Neural cell (in vitro differentiated cells): ENCODE results near the gene LYPD4. TPM values are rescaled to one million over a fixed set of nuclear protein-coding genes. Genes with fewer than 3 reads are reported as not detected.

ENCODE experiments used
- H2AFZ ChIP-seq: fragments of 200-600, 300-800 bp; sonication (generic), shearing (Covaris generic); 2 replicates; pipeline ENCODE4 v1.6.0; 2014; ENCODE audit warnings: low read depth, mild to moderate bottlenecking, antibody characterized with exemption, low read length, moderate library complexity
- H3F3A ChIP-seq: fragments of 200-600 bp; shearing (Covaris generic); 2 replicates; pipeline ENCODE4 v1.6.1; 2016; ENCODE audit warnings: mild to moderate bottlenecking, moderate library complexity, mixed read lengths, antibody characterized with exemption, low read length; ENCODE audit not compliant: insufficient read depth, poor library complexity, severe bottlenecking
- H3K27ac ChIP-seq: fragments of 200-600, 300-800 bp; sonication (generic), shearing (Covaris generic); 2 replicates; pipeline ENCODE4 v1.5.1; 2014; ENCODE audit warnings: mild to moderate bottlenecking, low read length, moderate library complexity
- H3K27me3 ChIP-seq: fragments of 300-800, 200-600 bp; sonication (generic), shearing (Covaris generic); 2 replicates; pipeline ENCODE4 v1.6.0; 2014; ENCODE audit warnings: mild to moderate bottlenecking, low read depth, low read length, moderate library complexity; ENCODE audit not compliant: insufficient read depth
- H3K36me3 ChIP-seq: fragments of 300-800, 200-600 bp; sonication (generic), shearing (Covaris generic); 2 replicates; pipeline ENCODE4 v1.5.1; 2014; ENCODE audit warnings: mild to moderate bottlenecking, antibody characterized with exemption, low read length, moderate library complexity; ENCODE audit not compliant: insufficient read depth
- H3K4me2 ChIP-seq: fragments of 300-800, 200-600 bp; sonication (generic), shearing (Covaris generic); 2 replicates; pipeline ENCODE4 v1.6.0; 2014; ENCODE audit warnings: mild to moderate bottlenecking, low read length
- H3K4me3 ChIP-seq: fragments of 300-800, 200-600 bp; sonication (generic), shearing (Covaris generic); 2 replicates; pipeline ENCODE4 v1.5.1; 2014; ENCODE audit warnings: mild to moderate bottlenecking, low read length, moderate library complexity
- H3K79me2 ChIP-seq: fragments of 200-600 bp; shearing (Covaris generic); replicated peaks from 2 replicates; pipeline ENCODE4 v1.6.0; 2014; ENCODE audit warnings: mild to moderate bottlenecking, low read length, moderate library complexity; ENCODE audit not compliant: insufficient read depth
- H3K9ac ChIP-seq: fragments of 300-800, 200-600 bp; sonication (generic), shearing (Covaris generic); 2 replicates; pipeline ENCODE4 v1.6.1; 2016; ENCODE audit warnings: mild to moderate bottlenecking, low read length, mixed read lengths
- H3K9me2 ChIP-seq: fragments of 200-600 bp; shearing (Covaris generic); 2 replicates; pipeline ENCODE4 v1.6.1; 2016; ENCODE audit warnings: mild to moderate bottlenecking, low read length, mixed read lengths; ENCODE audit not compliant: insufficient read depth
- H3K9me3 ChIP-seq: fragments of 200-600, 300-800 bp; sonication (generic), shearing (Covaris generic); 2 replicates; pipeline ENCODE4 v1.6.1; 2016; ENCODE audit warnings: mild to moderate bottlenecking, mixed run types, low read length, moderate library complexity, mixed read lengths
- H4K20me1 ChIP-seq: fragments of 200-600 bp; shearing (Covaris generic); 2 replicates; pipeline ENCODE4 v1.6.1; 2016; ENCODE audit warnings: mild to moderate bottlenecking, mixed run types; ENCODE audit not compliant: insufficient read depth
- EP300 ChIP-seq: fragments of 450-650 bp; conservative IDR thresholded peaks from 2 replicates; pipeline ENCODE4 v1.6.1; 2014; ENCODE audit warnings: antibody characterized with exemption, mild to moderate bottlenecking, moderate library complexity; ENCODE audit not compliant: poor library complexity, severe bottlenecking
- EZH2 ChIP-seq: fragments of 200-600, 300-800 bp; shearing (Covaris generic), sonication (generic); IDR thresholded peaks from 2 replicates; pipeline ENCODE4 v1.6.1; 2014; ENCODE audit warnings: antibody characterized with exemption, low read length, borderline replicate concordance, mild to moderate bottlenecking; ENCODE audit not compliant: insufficient read depth, poor library complexity, severe bottlenecking
- MXI1 ChIP-seq: fragments of 450-650 bp; conservative IDR thresholded peaks from 2 replicates; pipeline ENCODE4 v1.6.1; 2014; ENCODE audit warnings: antibody characterized with exemption, mild to moderate bottlenecking; ENCODE audit not compliant: poor library complexity, severe bottlenecking
- POLR2AphosphoS5 ChIP-seq: IDR thresholded peaks from 2 replicates; pipeline ENCODE4 v1.6.1; 2012
- RAD21 ChIP-seq: fragments of 450-650 bp; conservative IDR thresholded peaks from 2 replicates; pipeline ENCODE4 v1.6.1; 2014; ENCODE audit warnings: antibody characterized with exemption, mild to moderate bottlenecking, moderate library complexity
- SMC3 ChIP-seq: fragments of 450-650 bp; conservative IDR thresholded peaks from 2 replicates; pipeline ENCODE4 v1.6.1; 2014; ENCODE audit warnings: antibody characterized with exemption, mild to moderate bottlenecking, moderate library complexity; ENCODE audit not compliant: poor library complexity
- TAF1 ChIP-seq: IDR thresholded peaks from 2 replicates; pipeline ENCODE4 v1.6.1; 2012; ENCODE audit warnings: low read depth
- polyA plus RNA-seq: library from polyadenylated mRNA; depleted of rRNA; stranded (reverse); fragments of >200 nt; gene quantifications from 2 replicates; pipeline ENCODE4 v1.2.3, GENCODE V29; 2014
- TF ChIP-seq, protein P1 (sequence below): fragments of 450-650 bp; IDR thresholded peaks from 2 replicates; pipeline ENCODE4 v1.5.1; 2014; ENCODE audit warnings: antibody characterized with exemption, mild to moderate bottlenecking, moderate library complexity; ENCODE audit not compliant: poor library complexity, severe bottlenecking
- TF ChIP-seq, protein P2 (sequence below): IDR thresholded peaks from 2 replicates; pipeline ENCODE4 v1.6.1; 2012; ENCODE audit warnings: borderline replicate concordance

The LYPD4 gene
- polyA plus RNA-seq, 1 donor from 2014 or later: not detected

DNA sequence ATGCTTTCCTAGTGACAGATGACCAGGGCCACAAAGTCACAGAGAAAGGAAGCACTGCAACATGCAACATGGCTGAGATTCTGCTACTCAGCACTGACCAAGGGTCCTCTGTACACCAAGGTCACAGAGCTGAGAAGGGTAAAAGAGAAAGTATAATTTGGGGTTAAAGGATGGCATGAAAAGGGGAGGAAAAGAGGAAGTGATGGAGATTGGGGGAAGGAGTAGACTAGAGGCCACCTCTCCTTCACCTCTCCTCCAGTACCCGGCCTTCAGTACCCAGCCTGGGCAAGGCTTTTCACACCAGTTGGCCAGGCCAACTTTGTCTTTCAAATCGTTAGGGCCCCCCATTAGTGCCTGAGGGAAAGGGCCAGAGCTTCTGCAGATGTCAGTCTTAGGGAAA is 9.3 kb upstream of the LYPD4 start:
- Histone ChIP-seq H3K9me2 (no peaks in the 10 kb centered on the region), H3K4me3 (no peak overlapping the region), H3K9ac (no peak overlapping the region), H3K9me3 (no peaks in the 10 kb centered on the region), H3K27ac (no peak overlapping the region), H3K79me2 (no peaks in the 10 kb centered on the region), H3K4me2 (no peak overlapping the region), H2AFZ (no peak overlapping the region), H3K36me3 (no peaks in the 10 kb centered on the region), H3K27me3 (peaks cover 3% of the 10 kb centered on the region), H4K20me1 (no peaks in the 10 kb centered on the region), H3F3A (no peaks in the 10 kb centered on the region)
- TF ChIP-seq, protein P1, sequence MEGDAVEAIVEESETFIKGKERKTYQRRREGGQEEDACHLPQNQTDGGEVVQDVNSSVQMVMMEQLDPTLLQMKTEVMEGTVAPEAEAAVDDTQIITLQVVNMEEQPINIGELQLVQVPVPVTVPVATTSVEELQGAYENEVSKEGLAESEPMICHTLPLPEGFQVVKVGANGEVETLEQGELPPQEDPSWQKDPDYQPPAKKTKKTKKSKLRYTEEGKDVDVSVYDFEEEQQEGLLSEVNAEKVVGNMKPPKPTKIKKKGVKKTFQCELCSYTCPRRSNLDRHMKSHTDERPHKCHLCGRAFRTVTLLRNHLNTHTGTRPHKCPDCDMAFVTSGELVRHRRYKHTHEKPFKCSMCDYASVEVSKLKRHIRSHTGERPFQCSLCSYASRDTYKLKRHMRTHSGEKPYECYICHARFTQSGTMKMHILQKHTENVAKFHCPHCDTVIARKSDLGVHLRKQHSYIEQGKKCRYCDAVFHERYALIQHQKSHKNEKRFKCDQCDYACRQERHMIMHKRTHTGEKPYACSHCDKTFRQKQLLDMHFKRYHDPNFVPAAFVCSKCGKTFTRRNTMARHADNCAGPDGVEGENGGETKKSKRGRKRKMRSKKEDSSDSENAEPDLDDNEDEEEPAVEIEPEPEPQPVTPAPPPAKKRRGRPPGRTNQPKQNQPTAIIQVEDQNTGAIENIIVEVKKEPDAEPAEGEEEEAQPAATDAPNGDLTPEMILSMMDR: no peak
- TF ChIP-seq, protein P2, sequence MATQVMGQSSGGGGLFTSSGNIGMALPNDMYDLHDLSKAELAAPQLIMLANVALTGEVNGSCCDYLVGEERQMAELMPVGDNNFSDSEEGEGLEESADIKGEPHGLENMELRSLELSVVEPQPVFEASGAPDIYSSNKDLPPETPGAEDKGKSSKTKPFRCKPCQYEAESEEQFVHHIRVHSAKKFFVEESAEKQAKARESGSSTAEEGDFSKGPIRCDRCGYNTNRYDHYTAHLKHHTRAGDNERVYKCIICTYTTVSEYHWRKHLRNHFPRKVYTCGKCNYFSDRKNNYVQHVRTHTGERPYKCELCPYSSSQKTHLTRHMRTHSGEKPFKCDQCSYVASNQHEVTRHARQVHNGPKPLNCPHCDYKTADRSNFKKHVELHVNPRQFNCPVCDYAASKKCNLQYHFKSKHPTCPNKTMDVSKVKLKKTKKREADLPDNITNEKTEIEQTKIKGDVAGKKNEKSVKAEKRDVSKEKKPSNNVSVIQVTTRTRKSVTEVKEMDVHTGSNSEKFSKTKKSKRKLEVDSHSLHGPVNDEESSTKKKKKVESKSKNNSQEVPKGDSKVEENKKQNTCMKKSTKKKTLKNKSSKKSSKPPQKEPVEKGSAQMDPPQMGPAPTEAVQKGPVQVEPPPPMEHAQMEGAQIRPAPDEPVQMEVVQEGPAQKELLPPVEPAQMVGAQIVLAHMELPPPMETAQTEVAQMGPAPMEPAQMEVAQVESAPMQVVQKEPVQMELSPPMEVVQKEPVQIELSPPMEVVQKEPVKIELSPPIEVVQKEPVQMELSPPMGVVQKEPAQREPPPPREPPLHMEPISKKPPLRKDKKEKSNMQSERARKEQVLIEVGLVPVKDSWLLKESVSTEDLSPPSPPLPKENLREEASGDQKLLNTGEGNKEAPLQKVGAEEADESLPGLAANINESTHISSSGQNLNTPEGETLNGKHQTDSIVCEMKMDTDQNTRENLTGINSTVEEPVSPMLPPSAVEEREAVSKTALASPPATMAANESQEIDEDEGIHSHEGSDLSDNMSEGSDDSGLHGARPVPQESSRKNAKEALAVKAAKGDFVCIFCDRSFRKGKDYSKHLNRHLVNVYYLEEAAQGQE: no peak
- no peak for TF ChIP-seq SMC3
- no peak for TF ChIP-seq TAF1
- TF ChIP-seq POLR2AphosphoS5: no peak
- TF ChIP-seq EP300: no peak
- no peak for TF ChIP-seq MXI1
- TF ChIP-seq RAD21: no peak
- no peak for TF ChIP-seq EZH2

DNA sequence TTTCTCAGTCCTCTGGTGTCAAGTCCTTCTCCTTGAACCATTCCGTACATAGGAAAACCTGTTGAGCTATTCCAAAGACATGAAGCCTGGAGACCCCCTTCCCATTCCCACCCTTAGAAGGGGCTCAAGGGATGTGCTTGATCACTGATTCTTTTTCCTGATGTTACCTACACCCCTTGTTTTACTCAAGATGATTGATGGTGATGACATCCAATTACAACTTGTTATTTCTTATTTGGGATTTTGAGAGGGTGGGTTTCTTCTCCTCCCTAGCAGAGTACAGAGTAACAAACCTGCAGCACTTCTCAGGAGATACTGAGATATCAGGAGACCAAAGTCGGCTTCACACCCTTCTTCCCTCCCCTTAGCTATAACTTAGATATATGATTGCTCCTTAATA is 8.9 kb upstream of the LYPD4 start:
- Histone ChIP-seq H3K79me2 (no peaks in the 10 kb centered on the region), H2AFZ (no peak overlapping the region), H3F3A (no peaks in the 10 kb centered on the region), H3K4me2 (no peak overlapping the region), H3K9me2 (no peaks in the 10 kb centered on the region), H3K27me3 (peaks cover 3% of the 10 kb centered on the region), H3K36me3 (no peaks in the 10 kb centered on the region), H3K9ac (no peak overlapping the region), H3K4me3 (no peak overlapping the region), H3K27ac (no peak overlapping the region), H4K20me1 (no peaks in the 10 kb centered on the region), H3K9me3 (no peaks in the 10 kb centered on the region)
- TF ChIP-seq EZH2: no peak
- no peak for TF ChIP-seq TAF1
- TF ChIP-seq, protein P2: no peak
- no peak for TF ChIP-seq RAD21
